Astrocyte (in vitro differentiated cells and primary cell): ENCODE results near the gene SLC2A13.

Source experiments
- EZH2 ChIP-seq: IDR thresholded peaks from 2 replicates; pipeline ENCODE4 v1.6.1; 2012; ENCODE audit warnings: mild to moderate bottlenecking, low read length, inconsistent platforms; ENCODE audit not compliant: insufficient read depth
- TF ChIP-seq, protein P1 (sequence below): IDR thresholded peaks from 2 replicates; pipeline ENCODE4 v1.5.1; 2011; ENCODE audit warnings: low read depth, mild to moderate bottlenecking, inconsistent platforms, low read length, moderate library complexity; ENCODE audit not compliant: insufficient read depth

DNA sequence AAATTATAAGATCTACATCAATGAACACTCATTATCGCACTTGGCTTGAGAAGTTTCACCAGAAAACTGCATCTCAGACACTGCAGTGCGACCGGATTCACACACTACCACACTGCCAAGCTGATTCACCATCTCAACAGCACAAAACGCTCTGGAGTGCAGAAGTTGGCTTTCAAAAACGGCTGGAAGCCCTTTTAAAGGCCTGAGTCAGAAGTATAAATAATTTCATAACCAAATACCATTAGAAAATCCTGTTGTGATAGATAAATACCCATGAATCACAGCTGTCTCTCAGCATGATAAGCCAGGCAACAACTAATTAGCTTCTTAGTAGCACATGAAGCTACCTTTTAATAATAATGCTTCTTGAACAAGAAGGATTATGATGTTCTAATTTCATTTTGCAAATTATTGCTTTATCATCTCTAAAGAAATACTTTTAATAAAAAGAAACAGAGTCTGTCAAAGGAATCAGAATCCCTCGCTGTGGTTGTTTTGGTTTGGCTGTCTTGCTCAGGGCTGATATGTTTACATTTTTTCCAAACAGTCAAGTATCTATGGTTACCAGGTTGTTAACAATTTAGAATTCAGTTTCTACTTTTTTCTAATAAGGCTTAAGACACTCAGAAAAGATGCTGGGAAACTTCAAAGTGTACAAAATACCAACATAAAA lies 51.2 kb downstream of the SLC2A13 start:
- TF ChIP-seq, protein P1, sequence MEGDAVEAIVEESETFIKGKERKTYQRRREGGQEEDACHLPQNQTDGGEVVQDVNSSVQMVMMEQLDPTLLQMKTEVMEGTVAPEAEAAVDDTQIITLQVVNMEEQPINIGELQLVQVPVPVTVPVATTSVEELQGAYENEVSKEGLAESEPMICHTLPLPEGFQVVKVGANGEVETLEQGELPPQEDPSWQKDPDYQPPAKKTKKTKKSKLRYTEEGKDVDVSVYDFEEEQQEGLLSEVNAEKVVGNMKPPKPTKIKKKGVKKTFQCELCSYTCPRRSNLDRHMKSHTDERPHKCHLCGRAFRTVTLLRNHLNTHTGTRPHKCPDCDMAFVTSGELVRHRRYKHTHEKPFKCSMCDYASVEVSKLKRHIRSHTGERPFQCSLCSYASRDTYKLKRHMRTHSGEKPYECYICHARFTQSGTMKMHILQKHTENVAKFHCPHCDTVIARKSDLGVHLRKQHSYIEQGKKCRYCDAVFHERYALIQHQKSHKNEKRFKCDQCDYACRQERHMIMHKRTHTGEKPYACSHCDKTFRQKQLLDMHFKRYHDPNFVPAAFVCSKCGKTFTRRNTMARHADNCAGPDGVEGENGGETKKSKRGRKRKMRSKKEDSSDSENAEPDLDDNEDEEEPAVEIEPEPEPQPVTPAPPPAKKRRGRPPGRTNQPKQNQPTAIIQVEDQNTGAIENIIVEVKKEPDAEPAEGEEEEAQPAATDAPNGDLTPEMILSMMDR, result no peak
- no peak for TF ChIP-seq EZH2
